Astrocyte of the cerebellum (primary cell): Measurements from ENCODE around the gene MTTP.

ENCODE experiments used
- DNase-seq: peaks from one replicate; pipeline ENCODE4 v3.0.0-alpha.2; 2011; ENCODE audit warnings: low read depth
- H3K4me3 ChIP-seq: 2 replicates; pipeline ENCODE4 v1.5.1; 2011; ENCODE audit warnings: mild to moderate bottlenecking, low read depth, low read length, moderate library complexity
- in situ Hi-C: cut with HindIII; loops from 2 replicates; pipeline ENCODE4 v1.10.0; 2017; ENCODE audit warnings: low sequenced_read_pairs
- TF ChIP-seq, protein P1 (sequence below): IDR thresholded peaks from 2 replicates; pipeline ENCODE4 v1.5.1; 2012; ENCODE audit warnings: low read length, low read depth, moderate library complexity, mild to moderate bottlenecking; ENCODE audit errors: missing control alignments

Gene MTTP

GRCh38 chr4:99633772-99634171 lies 59.1 kb downstream of the MTTP start:
- H3K4me3 ChIP-seq = no peak overlapping the region
- TF ChIP-seq, protein P1, sequence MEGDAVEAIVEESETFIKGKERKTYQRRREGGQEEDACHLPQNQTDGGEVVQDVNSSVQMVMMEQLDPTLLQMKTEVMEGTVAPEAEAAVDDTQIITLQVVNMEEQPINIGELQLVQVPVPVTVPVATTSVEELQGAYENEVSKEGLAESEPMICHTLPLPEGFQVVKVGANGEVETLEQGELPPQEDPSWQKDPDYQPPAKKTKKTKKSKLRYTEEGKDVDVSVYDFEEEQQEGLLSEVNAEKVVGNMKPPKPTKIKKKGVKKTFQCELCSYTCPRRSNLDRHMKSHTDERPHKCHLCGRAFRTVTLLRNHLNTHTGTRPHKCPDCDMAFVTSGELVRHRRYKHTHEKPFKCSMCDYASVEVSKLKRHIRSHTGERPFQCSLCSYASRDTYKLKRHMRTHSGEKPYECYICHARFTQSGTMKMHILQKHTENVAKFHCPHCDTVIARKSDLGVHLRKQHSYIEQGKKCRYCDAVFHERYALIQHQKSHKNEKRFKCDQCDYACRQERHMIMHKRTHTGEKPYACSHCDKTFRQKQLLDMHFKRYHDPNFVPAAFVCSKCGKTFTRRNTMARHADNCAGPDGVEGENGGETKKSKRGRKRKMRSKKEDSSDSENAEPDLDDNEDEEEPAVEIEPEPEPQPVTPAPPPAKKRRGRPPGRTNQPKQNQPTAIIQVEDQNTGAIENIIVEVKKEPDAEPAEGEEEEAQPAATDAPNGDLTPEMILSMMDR = no peak
- in situ Hi-C loops = no loop called here
- no peak for DNase-seq

DNA sequence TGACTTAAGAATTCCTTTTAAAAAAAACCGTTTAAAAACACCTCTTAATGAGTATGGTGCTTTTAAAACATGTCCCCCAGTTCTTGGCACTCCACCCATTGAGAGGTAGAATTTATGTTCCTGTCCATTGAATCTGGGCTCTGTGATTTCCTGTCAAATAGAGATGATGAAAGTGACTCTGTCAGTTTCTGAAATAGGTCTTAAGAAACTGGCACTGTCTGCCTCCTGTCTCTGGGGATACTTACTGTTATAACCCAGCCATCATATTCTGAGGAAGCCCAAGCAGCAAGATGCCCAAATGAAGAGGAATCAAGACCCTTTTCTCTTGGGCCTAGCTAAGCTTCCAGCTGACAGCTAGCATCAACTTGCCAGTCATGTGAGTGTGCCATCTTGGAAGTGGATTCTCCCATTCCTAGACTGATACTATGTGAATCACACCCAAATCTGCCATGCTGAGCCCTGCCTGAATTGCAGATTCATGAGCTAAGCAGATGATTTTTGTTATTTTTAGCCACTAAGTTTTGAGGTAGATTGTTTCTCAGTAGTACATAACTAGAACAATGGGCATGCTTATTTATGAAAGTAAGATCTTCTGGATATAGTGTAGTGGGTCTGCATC lies 60.2 kb downstream of the MTTP start:
- TF ChIP-seq, protein P1 = no peak
- in situ Hi-C loops = no loop called here
- no peak overlapping the region for H3K4me3 ChIP-seq
- no peak for DNase-seq

DNA sequence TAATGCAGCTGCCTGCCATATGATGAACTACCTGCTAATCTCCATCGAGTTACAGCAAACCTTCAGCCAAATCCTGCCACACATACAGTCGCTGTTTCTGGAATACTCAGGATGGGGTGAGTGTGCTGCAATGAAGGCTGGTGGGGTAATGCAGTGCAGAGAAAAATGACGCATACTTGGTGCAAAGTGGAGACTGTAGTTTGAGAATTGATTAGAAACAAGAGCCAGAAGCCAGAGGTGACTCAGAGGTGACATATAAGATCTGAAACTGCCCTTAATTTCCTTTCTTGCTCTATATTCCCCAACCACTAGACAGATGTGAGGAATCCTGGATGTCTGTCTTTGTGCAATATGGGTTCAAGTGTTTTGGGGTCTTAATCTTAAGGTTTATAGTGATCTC lies 61.0 kb downstream of the MTTP start:
- no peak overlapping the region for H3K4me3 ChIP-seq
- TF ChIP-seq, protein P1 = no peak
- in situ Hi-C loops = no loop called here
- no peak for DNase-seq

DNA sequence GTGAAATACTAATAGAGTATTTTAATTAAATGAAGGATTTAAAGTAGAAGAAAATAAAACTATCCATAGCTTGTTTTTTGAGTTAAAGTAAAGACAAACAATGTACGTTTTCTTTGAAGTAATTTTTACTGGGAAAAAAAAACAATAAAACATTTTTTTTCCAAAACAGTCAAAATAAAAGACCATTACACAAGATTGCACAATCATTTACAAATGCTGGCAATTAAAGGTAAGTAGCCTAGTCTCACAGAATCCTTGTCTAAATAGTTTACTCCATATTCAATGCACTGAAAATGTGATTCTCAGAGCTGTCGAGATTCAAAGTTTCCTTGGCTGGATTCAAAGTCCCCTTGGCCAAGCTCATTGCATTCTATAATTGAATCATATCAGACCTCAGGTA lies 61.8 kb downstream of the MTTP start:
- DNase-seq = no peak
- in situ Hi-C loops = no loop called here
- no peak overlapping the region for H3K4me3 ChIP-seq
- TF ChIP-seq, protein P1 = no peak

DNA sequence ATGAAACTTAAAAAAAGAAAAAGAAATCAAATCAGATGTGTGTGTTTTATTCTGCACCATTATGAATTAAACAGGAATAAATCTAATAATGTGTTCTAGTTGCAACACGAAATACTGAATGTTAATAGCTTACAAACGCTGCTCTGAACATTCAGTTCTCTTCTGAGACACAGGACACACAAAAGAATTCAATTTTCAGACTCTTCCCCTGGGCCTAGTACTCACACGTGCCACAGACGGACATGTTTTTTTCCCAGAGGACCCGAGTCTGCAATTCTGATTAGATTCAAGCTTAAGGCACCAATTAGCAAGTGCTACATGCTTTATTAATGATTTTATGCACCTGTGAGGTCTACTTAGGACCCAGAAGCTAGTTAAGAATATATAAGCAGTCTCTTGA lies 62.5 kb downstream of the MTTP start:
- in situ Hi-C loops = no loop called here
- TF ChIP-seq, protein P1 = no peak
- H3K4me3 ChIP-seq = no peak overlapping the region
- no peak for DNase-seq

DNA sequence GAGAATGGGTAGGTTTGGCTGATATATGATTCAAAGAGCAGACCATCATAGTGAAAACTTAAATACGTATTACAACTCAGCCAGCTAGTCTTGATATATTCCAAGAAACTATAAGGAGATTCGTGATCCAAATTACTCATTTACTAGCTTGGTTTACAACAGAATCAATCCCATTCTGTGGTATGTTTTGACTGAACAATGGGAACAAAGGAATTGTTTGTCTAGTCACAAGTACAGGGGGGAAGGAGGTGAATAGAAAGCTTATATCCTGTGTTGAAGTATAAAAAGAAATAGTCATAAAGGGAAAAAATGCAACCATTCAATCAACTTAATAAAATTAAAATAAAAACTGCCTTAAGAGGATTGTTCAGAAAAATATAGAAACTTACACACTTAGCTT lies 66.1 kb downstream of the MTTP start:
- no peak for DNase-seq
- H3K4me3 ChIP-seq = no peak overlapping the region
- in situ Hi-C loops = no loop called here
- TF ChIP-seq, protein P1 = no peak
